ENCODE measurements around the gene ADA. TPM values are rescaled to one million over a fixed set of nuclear protein-coding genes. Genes with fewer than 3 reads are reported as not detected.
"Not testable (repeated sequence)": the region's sequence is repeated elsewhere in the genome, so short reads cannot be mapped to it uniquely, and the experiment has no call there.

The ADA gene
- 10 to 100 TPM; 30.4 to 32.5 TPM for total RNA-seq

DNA sequence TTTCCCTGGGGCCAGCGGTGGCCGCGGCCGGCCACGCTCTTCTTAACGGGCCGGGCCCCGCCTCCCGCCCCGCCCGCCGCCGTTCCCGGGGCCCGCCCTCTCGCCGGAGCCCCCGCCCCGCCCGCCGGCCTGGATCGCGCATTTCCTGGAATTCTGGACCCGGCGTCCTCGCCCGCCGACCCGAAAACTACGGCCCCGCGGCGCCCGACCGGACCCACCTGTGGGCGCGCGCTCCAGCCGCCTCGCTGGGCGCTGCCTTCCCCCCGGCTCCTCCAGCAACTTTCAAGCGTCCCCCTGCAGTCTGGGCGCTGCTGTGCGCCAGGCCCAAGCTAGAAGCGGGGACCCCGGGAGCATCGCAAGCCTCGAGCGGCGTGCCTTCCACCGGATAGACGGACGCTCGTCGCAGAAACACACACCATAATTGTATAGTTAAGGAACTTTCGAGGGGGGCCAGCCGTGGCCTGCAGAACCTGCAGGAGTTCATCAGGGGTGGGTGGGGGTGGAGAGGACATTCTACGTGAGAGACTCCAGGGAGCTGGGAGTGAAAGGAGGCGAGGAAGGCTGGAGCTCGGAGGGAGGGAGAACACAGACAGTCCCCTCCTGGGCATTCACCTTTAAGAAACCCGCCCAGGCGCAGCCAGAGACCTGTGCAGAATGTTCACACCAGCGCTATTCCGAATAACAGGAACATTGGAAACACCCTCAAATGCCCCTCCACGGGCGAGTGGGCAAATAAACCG is at the start of gene ADA:
ADA (minus strand) TSS at position 16 of the 740 bp plus-strand sequence. CDS start 92 bp downstream, outside the sequence.
- no peaks in the 10 kb centered on the region for H3K9me3 Mint-ChIP-seq
- H3K27ac Mint-ChIP-seq = peak within 1 kb of the TSS; percentile 82
- H3K36me3 Mint-ChIP-seq (ENCODE audit: low read depth) = no peaks in the 10 kb centered on the region
- H3K4me1 Mint-ChIP-seq = peaks cover 17% of the 10 kb centered on the region
- peak within 1 kb of the TSS; percentile 93 for H3K4me3 Mint-ChIP-seq
- ATAC-seq (replicated peaks) = peak; percentile 51
- H3K27me3 Mint-ChIP-seq = no peaks in the 10 kb centered on the region

DNA sequence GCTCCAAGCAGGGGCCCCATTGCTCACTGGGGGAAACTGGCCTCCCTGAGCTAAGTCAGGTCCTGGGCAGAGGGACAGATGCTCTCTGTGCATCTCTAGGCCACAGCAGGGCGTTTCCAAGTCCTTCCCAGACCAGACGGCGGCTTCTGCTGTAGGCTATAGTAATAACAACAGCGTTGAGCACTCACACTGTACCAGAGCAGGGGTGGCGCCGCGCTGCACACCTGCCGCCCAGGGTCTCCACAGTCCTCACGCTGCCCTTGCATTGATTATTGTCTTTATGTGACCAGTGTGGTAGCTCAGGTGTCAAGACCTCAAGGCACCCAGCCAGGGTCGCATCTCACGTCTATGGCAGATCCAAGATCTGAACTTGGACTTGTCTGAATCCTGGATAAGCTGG is 48.8 kb upstream of the ADA start:
- no peaks in the 10 kb centered on the region for H3K4me1 Mint-ChIP-seq
- H3K36me3 Mint-ChIP-seq (ENCODE audit: low read depth) = no peaks in the 10 kb centered on the region
- no peak overlapping the region for H3K27ac Mint-ChIP-seq
- no peaks in the 10 kb centered on the region for H3K9me3 Mint-ChIP-seq
- H3K27me3 Mint-ChIP-seq = peaks cover 2% of the 10 kb centered on the region
- H3K4me3 Mint-ChIP-seq = no peak overlapping the region
- ATAC-seq (replicated peaks) = no peak

DNA sequence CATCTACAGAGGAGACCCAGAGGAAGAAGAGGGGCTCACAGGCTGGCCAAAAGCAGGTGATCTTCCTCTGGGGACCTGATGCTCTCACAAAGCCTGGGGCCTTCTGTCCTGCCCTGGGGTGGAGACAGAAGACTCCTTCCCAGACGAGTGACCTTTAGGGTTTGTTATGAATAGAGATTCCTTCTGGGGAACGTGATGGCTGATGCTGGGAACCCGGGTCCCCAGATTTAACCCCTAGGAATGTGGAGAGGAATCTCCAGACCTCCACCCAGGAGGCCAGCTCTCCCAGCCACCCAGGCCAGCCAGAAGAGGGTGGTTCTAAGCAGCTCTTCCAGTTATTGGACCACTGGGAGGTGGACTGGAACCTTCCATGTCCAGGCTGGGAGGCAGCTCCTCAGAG is 46.9 kb upstream of the ADA start:
- no peaks in the 10 kb centered on the region for H3K4me1 Mint-ChIP-seq
- no peak overlapping the region for H3K27ac Mint-ChIP-seq
- ATAC-seq (replicated peaks) = no peak
- H3K36me3 Mint-ChIP-seq (ENCODE audit: low read depth) = no peaks in the 10 kb centered on the region
- peaks cover under 1% of the 10 kb centered on the region for H3K27me3 Mint-ChIP-seq
- H3K4me3 Mint-ChIP-seq = no peak overlapping the region
- no peaks in the 10 kb centered on the region for H3K9me3 Mint-ChIP-seq

DNA sequence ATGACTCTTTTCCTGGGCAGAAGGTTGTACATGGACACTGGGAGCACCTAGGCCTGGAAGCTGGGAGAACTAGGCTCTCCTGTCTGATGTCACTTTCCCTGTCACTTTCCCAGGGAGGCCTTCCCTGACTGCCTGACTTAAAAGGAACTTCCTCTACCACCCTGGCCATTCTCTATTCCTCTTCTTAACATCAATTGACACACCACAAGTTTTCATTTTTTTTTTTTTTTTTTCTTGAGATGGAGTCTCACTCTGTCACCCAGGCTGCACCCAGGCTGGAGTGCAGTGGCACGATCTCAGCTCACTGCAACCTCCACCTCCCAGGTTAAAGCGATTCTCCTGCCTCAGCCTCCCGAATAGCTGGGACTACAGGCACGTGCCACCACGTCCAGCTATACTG is 45.5 kb upstream of the ADA start:
- H3K27ac Mint-ChIP-seq; H3K4me3 Mint-ChIP-seq; H3K27me3 Mint-ChIP-seq; H3K4me1 Mint-ChIP-seq; H3K36me3 Mint-ChIP-seq (ENCODE audit: low read depth); H3K9me3 Mint-ChIP-seq; ATAC-seq (replicated peaks): not testable (repeated sequence)

DNA sequence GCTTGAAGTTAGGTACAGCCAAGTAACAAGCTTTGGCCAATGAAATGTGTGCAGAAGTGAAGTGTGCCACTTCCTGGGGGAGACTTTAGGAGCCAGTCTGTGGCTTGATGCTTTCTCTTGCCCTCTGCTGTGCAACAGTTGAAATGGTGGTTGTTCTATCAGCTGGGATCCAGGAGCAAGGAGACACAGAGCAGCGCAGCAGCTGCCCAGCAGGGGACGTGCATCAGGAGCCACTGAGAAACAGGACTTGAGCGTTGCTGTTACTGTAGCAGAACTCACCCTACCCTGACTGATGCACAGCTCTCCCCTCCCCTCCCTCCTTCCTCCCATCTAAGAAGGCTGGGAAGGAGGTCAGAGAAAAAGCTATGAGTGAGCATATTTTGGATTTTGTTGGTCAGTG is 44.8 kb upstream of the ADA start:
- Mint-ChIP-seq H3K27me3 (peaks cover 3% of the 10 kb centered on the region), H3K4me3 (no peak overlapping the region), H3K36me3 (ENCODE audit: low read depth) (no peaks in the 10 kb centered on the region), H3K9me3 (no peaks in the 10 kb centered on the region), H3K4me1 (no peaks in the 10 kb centered on the region), H3K27ac (no peak overlapping the region)
- no peak for ATAC-seq (replicated peaks)

DNA sequence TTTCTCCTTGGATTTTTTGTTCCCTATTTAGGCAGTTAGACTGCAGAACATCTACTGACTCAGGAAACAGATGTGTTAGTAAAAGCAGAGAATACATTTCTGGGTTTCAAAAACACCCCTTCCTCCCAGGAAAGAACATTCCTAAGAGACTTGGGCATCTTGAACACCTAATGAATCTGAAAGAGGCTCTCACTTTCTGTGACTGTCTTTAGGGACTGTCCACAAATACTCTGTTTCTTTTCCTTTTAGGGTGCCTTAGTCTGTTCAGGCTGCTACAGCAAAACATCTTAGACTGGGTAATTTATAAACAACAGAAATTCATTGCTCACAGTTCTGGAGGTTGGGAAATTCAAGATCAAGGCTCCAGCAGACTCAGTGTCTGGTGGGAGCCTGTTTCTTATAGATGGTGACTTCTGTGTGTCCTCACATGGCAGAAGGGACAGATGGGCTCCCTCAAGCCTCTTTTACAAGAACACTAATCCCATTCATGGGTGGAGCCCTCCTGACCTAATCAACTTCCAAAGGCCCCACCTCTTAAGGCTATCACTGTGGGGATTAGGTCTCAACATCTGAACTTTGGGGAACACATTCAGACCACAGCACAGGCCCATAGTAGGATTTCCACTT is 44.3 kb upstream of the ADA start:
- no peaks in the 10 kb centered on the region for H3K9me3 Mint-ChIP-seq
- H3K4me1 Mint-ChIP-seq = no peaks in the 10 kb centered on the region
- H3K4me3 Mint-ChIP-seq = no peak overlapping the region
- no peaks in the 10 kb centered on the region for H3K36me3 Mint-ChIP-seq (ENCODE audit: low read depth)
- peaks cover 3% of the 10 kb centered on the region for H3K27me3 Mint-ChIP-seq
- peak; percentile 60 for ATAC-seq (replicated peaks)
- H3K27ac Mint-ChIP-seq = no peak overlapping the region

DNA sequence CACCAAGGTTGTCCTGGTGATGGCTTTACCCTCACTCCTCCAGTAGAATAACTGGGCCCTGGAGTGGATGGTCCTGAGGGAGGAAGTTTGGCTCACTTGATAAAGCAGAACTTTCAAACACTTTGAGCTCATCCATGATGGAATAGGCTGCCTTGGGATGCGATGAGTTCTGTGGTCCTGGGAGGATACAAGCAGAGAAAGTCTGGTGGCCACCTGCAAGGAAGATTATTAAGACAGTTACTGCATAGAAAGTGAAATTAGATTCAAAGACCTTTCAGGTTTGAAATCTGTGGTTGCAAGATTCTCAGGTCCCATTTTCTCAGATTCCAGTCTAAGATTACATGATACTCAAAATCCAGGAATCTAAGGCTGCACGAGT is 43.8 kb upstream of the ADA start:
- H3K36me3 Mint-ChIP-seq (ENCODE audit: low read depth) = no peaks in the 10 kb centered on the region
- H3K4me1 Mint-ChIP-seq = no peaks in the 10 kb centered on the region
- H3K4me3 Mint-ChIP-seq = no peak overlapping the region
- H3K9me3 Mint-ChIP-seq = no peaks in the 10 kb centered on the region
- peaks cover 3% of the 10 kb centered on the region for H3K27me3 Mint-ChIP-seq
- ATAC-seq (replicated peaks) = no peak
- H3K27ac Mint-ChIP-seq = no peak overlapping the region

DNA sequence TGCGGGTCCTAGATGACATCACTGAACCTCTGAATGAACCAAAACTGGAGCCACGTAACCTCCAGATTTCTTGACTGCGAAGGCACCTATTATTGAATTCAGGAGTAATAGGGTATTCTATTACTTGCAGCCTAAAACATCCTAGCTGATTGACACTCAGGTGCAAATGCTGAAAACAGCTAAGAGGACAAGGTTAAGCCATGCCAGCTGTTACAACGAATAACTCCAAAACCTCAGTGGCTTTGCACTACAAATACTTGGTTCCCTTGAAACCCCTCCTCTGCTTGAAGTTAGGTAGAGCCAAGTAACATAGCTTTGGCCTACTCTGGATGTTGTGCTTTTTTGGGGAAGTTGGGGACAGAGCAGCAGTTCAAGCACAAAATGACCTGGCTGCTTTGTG is 42.7 kb upstream of the ADA start:
- H3K4me3 Mint-ChIP-seq = no peak overlapping the region
- no peak for ATAC-seq (replicated peaks)
- H3K27ac Mint-ChIP-seq = no peak overlapping the region
- H3K36me3 Mint-ChIP-seq (ENCODE audit: low read depth) = no peaks in the 10 kb centered on the region
- H3K27me3 Mint-ChIP-seq = peaks cover 3% of the 10 kb centered on the region
- H3K9me3 Mint-ChIP-seq = no peaks in the 10 kb centered on the region
- H3K4me1 Mint-ChIP-seq = no peaks in the 10 kb centered on the region

DNA sequence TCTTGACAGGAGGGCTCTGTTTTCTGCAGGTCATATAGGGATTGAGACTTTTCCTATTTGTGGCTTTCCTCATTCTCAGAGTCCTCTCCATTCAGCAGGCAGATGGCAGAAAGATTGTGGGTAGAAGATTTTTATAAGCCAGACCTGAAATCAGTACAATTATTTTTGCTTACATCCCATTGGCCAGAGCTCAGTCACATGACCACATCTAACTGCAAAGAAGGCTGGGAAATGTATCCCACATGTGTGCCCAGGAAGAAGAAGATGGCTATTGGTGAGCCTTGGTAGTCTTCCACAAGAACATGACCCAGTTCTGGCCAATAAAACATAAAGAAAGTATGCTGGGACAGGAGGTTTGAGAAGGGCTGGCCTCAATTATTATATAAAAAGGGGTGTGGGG is 42.1 kb upstream of the ADA start:
- Mint-ChIP-seq H3K4me1 (no peaks in the 10 kb centered on the region), H3K4me3 (no peak overlapping the region), H3K27me3 (peaks cover 3% of the 10 kb centered on the region), H3K9me3 (no peaks in the 10 kb centered on the region), H3K27ac (no peak overlapping the region), H3K36me3 (ENCODE audit: low read depth) (no peaks in the 10 kb centered on the region)
- no peak for ATAC-seq (replicated peaks)

DNA sequence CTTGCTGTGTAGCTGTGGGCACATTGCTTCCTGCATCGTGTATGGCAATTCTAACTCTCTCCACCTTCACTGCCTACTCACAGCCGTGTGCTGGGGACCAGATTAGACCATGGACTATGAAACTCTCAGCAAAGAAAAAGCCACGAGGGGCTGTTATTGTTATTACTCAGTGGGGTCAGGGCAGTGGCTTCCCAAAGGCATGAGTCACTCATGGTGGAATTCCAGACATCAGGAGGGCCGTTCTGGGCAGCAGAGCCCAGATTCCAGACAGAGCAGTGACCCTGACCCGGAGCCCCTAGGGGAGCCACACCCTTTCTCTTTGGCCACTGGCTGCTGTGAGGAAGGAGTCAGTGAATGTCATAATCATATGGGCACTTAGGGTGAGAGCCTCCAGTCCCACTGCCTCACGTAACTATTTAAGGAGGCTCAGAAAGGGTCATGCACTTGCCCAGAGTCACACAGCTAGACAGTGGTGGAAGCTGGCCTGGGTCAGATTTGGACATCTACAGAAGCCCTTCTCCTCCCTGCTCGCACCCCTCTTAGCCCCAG is 41.5 kb upstream of the ADA start:
- no peaks in the 10 kb centered on the region for H3K9me3 Mint-ChIP-seq
- ATAC-seq (replicated peaks) = no peak

DNA sequence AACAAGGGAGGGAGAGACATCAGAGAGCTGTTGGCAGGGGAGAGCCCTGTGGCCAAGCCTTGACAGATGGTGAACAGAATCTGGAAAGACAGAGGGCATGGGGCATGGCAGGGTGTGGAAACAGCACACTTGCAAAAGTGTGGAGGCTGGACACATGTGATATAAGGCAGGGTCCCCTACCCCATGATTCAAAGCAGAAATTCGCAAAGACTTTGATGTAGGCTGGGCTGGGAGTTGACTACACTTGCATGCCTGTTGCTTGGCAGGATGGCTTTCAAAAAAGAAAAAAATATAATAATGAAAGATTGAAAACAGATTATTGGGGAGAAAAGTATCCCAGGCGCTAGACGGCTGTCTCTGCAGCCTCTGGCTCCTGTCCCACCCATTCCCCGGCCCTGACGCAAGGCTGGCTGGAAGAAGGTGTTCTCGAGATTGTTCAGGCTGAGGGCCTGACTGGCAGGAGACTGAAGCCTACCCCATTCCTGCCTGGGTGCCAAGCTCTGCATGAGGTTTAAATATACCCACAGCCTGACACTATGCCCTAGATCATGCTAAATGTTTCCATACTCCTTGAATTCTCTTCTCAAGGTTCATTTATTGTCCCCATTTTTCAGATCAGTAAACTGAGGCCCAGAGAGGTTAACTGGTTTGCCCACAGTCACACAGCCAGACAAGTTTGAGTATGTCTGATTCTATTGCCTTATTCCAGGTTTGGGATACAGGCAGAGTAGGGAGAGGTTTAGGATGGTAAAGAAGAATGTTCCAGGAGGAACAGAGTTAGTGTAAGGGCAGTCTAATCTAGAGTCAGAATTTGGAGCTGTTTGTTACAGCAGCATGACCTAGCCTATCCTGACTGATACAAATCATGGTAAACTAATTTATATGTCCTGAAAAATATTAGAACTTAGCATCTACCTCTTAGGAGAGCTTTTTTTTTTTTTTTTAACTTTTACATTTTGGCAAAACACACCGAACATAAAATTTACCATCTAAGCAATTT is 40.2 kb upstream of the ADA start:
- H3K4me1 Mint-ChIP-seq = no peaks in the 10 kb centered on the region
- H3K27ac Mint-ChIP-seq = no peak overlapping the region
- no peak overlapping the region for H3K4me3 Mint-ChIP-seq
- ATAC-seq (replicated peaks) = no peak
- no peaks in the 10 kb centered on the region for H3K9me3 Mint-ChIP-seq
- H3K27me3 Mint-ChIP-seq = peaks cover 7% of the 10 kb centered on the region
- no peaks in the 10 kb centered on the region for H3K36me3 Mint-ChIP-seq (ENCODE audit: low read depth)

More for the DNA sequence above, 41.5 kb upstream of the ADA start:
- H3K4me3 Mint-ChIP-seq = no peak overlapping the region
- H3K4me1 Mint-ChIP-seq = no peaks in the 10 kb centered on the region
- no peaks in the 10 kb centered on the region for H3K36me3 Mint-ChIP-seq (ENCODE audit: low read depth)
- H3K27ac Mint-ChIP-seq = no peak overlapping the region
- H3K27me3 Mint-ChIP-seq = peaks cover 3% of the 10 kb centered on the region

DNA sequence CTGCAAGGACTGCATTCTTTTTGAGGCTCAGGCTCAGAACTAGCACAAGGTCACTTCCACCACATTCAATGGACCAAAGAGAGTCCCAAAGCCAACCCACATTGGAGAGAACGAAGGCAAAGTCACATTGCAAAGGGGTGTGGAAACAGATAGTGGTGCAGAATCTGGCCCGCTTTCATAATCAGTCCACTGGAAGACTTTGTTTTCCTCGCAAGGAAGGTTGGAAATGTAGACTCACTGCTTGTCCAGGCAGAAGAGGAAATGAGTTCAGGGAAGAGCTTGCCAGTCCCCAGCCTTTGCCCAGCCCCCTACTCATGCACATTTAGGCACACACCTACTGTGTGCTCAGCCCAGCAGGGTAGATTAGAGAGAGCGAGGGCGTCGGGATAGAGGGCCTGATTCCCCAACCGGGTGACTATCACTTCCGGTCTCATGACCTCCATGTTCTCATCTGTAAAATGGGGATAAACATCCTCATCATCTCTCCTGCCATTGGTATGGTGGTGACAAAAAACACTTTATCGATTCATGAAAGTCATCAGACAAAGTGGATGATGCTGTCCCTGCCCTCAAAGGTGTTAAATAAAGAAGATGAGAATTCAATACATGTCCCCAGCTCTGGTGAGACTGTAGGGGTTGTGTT is 39.4 kb upstream of the ADA start:
- no peak for ATAC-seq (replicated peaks)
- no peak overlapping the region for H3K27ac Mint-ChIP-seq
- no peaks in the 10 kb centered on the region for H3K9me3 Mint-ChIP-seq
- no peaks in the 10 kb centered on the region for H3K4me1 Mint-ChIP-seq
- peaks cover 7% of the 10 kb centered on the region for H3K27me3 Mint-ChIP-seq
- H3K4me3 Mint-ChIP-seq = no peak overlapping the region
- no peaks in the 10 kb centered on the region for H3K36me3 Mint-ChIP-seq (ENCODE audit: low read depth)

DNA sequence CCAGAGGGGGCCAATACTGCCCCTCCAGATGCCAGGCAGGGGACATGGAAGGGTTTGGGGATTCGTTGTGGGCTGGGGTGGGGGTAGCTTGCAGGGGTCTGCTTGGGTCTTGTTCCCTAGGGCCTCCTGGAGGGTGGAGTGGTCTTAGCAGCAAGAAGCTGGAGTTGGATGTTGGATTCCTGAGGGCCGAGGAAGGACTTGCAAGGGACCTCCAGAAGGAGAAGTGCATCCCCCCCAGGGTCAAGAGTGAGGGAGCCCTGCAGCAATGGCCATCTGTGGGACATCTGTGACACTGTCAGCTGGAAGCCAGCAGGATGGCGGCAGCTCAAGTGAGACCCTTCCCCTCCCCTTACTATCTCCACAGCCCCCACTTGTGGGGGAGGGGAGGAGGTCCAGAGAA is 38.3 kb upstream of the ADA start:
- Mint-ChIP-seq H3K4me1 (no peaks in the 10 kb centered on the region), H3K27ac (no peak overlapping the region), H3K27me3 (peaks cover 7% of the 10 kb centered on the region), H3K9me3 (no peaks in the 10 kb centered on the region), H3K36me3 (ENCODE audit: low read depth) (no peaks in the 10 kb centered on the region), H3K4me3 (no peak overlapping the region)
- ATAC-seq (replicated peaks) = no peak

DNA sequence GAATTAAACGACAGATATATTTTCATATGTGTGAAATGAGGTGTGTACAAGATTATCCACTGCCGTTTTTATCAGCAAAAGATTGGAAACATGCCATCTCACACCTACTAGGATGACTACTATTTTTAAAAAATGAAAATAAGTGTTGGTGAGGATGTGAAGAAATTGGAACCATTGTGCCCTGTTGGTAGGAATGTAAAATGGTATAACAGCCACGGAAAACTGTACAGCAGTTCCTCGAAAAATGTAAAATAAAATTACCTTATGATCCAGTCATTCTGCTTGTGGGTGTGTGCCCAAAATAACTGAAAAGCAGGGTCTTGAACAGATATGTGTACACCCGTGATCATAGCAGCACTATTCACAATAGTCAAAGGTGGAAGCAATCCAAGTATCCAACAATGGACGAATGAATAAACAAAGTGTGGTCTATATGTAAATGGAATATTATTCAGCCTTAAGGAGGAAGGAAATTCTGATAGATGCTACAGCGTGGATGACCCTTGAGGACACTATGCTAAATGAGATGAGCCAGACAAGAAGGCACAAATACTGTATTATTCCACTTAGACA is 36.6 kb upstream of the ADA start:
- H3K4me3 Mint-ChIP-seq = no peak overlapping the region

More for the DNA sequence above, 36.6 kb upstream of the ADA start:
- Mint-ChIP-seq H3K27me3 (peaks cover 7% of the 10 kb centered on the region), H3K27ac (no peak overlapping the region), H3K9me3 (no peaks in the 10 kb centered on the region), H3K36me3 (ENCODE audit: low read depth) (no peaks in the 10 kb centered on the region), H3K4me1 (no peaks in the 10 kb centered on the region)
- ATAC-seq (replicated peaks) = no peak
